Measurements from ENCODE around the gene SDHC. TPM values are rescaled to one million over a fixed set of nuclear protein-coding genes. Genes with fewer than 3 reads are reported as not detected.

SDHC gene
- total RNA-seq, 1 donor, result 56.5 TPM

DNA sequence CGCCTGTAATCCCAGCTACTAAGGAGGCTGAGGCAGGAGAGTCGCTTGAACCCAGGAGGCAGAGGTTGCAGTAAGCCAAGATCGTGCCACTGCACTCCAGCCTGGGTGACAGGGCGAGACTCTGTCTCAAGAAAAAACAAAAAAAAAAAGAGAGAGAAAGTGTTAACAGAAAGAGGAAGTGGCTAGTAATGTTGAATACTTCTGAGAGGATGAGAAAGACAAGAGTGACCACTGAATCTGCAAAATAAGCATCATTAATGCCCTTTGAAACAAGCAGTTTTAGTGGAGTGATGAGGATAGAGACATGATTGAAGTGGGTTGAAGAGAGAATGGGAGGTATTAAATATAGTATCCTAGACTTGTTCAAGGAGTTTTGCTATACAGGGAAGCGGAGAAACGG, 16.1 kb upstream of the SDHC start:
- TF ChIP-seq, protein P1, sequence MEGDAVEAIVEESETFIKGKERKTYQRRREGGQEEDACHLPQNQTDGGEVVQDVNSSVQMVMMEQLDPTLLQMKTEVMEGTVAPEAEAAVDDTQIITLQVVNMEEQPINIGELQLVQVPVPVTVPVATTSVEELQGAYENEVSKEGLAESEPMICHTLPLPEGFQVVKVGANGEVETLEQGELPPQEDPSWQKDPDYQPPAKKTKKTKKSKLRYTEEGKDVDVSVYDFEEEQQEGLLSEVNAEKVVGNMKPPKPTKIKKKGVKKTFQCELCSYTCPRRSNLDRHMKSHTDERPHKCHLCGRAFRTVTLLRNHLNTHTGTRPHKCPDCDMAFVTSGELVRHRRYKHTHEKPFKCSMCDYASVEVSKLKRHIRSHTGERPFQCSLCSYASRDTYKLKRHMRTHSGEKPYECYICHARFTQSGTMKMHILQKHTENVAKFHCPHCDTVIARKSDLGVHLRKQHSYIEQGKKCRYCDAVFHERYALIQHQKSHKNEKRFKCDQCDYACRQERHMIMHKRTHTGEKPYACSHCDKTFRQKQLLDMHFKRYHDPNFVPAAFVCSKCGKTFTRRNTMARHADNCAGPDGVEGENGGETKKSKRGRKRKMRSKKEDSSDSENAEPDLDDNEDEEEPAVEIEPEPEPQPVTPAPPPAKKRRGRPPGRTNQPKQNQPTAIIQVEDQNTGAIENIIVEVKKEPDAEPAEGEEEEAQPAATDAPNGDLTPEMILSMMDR (IDR thresholded peaks at IDR 0.05; ENCODE audit: insufficient read depth, low read length), result no peak
- no peak overlapping the region for H3K4me3 ChIP-seq (ENCODE audit: low read depth, low read length)
- no peak for DNase-seq (ENCODE audit: low read depth)

DNA sequence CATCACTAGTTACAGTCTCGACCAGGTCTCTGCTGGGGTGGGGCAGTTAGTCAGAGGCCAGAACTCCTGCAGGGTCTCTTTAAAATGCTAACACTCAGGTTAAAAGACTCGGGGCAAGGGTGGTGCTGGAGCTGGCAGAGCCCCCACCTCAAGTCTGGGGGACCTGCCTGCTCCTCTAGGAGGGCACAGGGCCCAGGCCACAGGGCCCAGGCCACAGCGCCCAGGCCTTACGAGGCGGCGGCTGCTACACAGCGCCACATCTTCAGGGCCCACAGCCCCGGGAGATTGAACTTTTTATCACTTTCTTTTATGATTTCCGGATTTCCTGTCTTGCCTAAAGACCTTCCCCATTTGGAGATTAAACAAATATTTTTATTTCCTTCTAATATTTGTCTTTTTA, 14.8 kb upstream of the SDHC start:
- TF ChIP-seq, protein P1 (IDR thresholded peaks at IDR 0.05; ENCODE audit: insufficient read depth, low read length), result no peak
- no peak overlapping the region for H3K4me3 ChIP-seq (ENCODE audit: low read depth, low read length)
- DNase-seq (ENCODE audit: low read depth), result no peak

DNA sequence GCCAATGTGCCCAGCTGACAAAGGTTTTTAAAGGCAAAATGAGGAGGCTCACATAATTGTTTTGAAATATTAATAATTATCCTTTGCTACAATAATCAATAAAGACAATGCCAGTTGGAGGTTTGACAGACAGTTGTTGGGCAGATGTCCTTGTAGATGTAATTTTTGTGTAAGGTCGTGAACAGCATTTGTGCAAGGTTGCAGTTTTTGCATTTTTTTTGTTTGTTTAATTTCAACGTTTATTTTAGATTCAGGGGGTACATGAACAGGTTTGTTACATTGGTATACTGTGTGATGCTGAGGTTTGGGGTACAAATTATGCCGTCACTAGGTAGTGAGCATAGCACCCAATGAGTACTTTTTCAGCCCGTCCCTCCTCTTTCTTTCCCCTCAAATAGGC, 13.7 kb upstream of the SDHC start:
- H3K4me3 ChIP-seq (ENCODE audit: low read depth, low read length), result no peak overlapping the region
- TF ChIP-seq, protein P1 (IDR thresholded peaks at IDR 0.05; ENCODE audit: insufficient read depth, low read length), result no peak
- DNase-seq (ENCODE audit: low read depth), result no peak

DNA sequence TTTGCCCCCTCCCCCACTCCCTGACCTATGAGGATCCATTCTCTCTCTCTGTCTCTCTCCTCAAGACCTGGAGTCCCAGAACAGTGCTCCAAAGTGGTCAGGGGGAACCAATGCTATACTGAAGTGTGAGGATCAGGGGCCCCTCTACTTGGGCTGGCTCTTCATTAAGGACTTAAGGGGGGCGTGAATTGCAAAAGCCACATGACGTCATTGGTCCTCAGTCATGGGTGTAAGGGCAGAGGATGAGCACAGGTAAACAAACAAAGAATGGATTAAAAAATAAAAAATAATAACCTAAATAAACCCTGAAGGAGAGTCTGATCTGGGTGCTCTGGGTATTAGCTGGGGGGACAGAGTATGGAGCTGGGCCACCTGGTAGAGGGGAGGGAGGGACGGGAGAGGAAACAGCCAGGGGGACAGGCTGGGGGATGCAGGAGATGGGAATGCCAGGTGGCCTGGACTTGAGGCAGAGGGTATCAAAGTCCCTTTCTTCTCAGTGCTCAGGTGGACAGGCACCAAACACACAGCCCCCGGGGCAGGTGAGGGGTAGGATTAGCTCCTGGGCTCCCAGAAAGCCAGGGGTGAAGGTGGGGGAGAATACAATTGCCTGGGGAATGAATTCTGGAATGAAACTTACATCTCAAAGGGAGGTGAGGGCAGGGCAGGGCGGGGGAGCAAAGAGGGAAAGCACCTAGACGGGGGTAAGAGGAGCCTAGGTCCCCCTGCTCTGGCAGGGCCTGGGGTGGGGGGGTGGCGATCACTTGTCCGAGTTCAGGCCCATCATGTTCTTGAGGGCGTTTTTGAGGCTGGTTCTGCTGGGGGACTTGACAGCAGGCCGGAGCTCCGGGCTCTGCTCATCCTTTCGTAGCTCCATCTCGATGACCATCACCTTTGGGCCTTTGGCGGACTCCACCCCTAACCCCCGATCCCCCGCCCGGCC, 9.0 kb upstream of the SDHC start:
- H3K4me3 ChIP-seq (ENCODE audit: low read depth, low read length), result peak overlapping the region; percentile 74
- no peak for DNase-seq (ENCODE audit: low read depth)
- TF ChIP-seq, protein P1 (IDR thresholded peaks at IDR 0.05; ENCODE audit: insufficient read depth, low read length), result no peak

DNA sequence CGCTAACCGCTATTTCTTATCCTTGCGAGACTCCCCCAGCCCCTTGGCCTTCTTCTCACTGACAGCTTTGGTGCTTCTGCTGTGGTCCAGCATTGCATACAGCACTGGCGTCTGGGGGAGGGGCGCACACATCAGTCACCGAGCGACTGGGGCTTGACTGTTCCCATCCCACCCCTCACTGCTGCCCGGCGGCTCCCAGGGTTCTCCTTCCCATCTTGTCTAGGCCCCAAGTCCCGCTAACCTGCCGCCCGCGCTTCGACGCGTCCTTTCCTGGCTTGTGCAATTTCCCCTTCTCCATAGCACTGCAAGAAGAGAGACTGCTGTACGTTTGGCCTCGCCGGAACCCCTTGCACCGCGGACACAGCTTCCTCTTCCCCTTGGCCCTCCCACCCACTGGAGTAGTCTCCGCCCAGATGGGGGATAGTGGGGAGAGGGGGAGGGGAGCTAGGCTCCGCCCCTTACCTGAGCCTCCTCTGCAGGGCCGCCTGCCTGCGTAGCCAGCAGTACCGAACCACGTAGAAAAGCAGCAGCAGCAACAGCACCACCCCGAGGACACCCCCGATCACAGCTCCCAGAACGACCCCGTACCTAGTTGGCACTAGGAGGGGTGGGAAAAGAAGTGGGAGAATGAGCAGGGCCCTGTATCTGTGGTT, 8.2 kb upstream of the SDHC start:
- TF ChIP-seq, protein P1 (IDR thresholded peaks at IDR 0.05; ENCODE audit: insufficient read depth, low read length), result peak; percentile 17
- peak overlapping the region; percentile 74 for H3K4me3 ChIP-seq (ENCODE audit: low read depth, low read length)
- peak; percentile 41 for DNase-seq (ENCODE audit: low read depth)

DNA sequence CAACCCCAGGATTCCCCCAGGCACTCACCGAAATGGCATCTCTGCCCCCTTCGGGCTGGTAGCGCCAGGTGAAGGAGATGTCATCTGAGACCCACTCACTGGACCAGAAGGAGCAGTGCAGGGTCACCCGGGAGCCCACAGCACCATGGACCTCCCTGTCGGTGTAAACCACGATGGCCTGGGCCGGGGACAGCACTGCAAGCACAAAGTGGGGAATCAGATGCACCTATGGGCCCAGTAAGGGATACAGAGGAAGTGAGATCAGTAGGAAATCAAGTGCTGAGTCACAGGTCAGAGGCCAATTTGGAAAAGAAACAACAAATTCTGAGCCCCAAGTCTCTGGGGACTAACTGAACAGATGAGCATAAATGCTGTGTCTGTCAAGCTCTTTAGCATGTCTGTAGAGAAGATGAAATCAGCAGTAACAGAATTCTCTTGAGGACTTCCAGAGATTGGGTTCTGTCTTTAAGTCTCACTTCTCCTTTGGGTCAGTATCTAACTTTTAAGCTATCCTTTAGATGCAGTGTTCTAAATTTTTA, 6.9 kb upstream of the SDHC start:
- H3K4me3 ChIP-seq (ENCODE audit: low read depth, low read length), result no peak overlapping the region
- peak; percentile 32 for DNase-seq (ENCODE audit: low read depth)
- TF ChIP-seq, protein P1 (IDR thresholded peaks at IDR 0.05; ENCODE audit: insufficient read depth, low read length), result no peak

Data from fibroblast of the aortic adventitia (primary cell).